Esophagus squamous epithelium (tissue), 4 donors: ENCODE results near the gene ANK3.

Experiments used
- POLR2A ChIP-seq, 4 donors: fragments of 450-650 bp; IDR thresholded peaks; one replicate each; pipeline ENCODE4 v1.6.1; 2017; ENCODE audit warnings: antibody characterized with exemption in 4 of 4, mild to moderate bottlenecking in 4 of 4, moderate library complexity in 3 of 4
- TF ChIP-seq, protein P1 (sequence below), 6 experiments: fragments of 450-650 bp in 4 of 6; fragments of 200-600 bp in 2 of 6; sonication (generic) in 2 of 6; IDR thresholded peaks; one replicate each; pipeline ENCODE4 v1.5.1; 2016 to 2019; ENCODE audit warnings: antibody characterized with exemption in 6 of 6, mild to moderate bottlenecking in 4 of 6, moderate library complexity in 4 of 6

DNA sequence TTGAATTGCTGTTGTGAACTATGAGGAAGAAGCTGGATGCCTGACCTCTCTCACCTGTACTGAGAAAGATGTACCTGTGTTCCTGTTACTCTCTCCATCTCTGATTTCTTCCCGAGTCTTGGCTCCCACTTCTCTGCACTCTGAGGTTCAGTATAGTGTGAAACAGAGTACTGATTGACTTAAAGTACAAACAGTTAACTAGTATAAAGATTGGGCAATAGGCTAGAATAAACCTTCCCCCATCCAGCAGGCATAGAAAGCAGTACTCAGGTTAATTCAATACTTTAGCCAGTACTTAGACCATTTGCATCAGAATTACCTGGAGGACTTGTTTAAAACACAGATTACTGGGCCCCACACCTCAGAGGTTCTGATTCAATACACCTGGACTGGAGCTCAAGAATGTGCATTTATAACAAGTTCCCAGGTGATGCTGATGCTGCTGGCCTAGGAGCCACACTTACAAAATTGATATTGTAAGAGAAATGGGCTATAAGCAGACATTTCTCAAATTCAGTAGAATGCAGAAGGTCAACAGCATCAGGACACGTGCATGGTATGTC is 51.6 kb downstream of the ANK3 start:
- TF ChIP-seq, protein P1, sequence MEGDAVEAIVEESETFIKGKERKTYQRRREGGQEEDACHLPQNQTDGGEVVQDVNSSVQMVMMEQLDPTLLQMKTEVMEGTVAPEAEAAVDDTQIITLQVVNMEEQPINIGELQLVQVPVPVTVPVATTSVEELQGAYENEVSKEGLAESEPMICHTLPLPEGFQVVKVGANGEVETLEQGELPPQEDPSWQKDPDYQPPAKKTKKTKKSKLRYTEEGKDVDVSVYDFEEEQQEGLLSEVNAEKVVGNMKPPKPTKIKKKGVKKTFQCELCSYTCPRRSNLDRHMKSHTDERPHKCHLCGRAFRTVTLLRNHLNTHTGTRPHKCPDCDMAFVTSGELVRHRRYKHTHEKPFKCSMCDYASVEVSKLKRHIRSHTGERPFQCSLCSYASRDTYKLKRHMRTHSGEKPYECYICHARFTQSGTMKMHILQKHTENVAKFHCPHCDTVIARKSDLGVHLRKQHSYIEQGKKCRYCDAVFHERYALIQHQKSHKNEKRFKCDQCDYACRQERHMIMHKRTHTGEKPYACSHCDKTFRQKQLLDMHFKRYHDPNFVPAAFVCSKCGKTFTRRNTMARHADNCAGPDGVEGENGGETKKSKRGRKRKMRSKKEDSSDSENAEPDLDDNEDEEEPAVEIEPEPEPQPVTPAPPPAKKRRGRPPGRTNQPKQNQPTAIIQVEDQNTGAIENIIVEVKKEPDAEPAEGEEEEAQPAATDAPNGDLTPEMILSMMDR (IDR thresholded peaks at IDR 0.05) = no peak
- no peak for TF ChIP-seq POLR2A (IDR thresholded peaks at IDR 0.05)
